GM19397 (cell line): Measurements from ENCODE around the gene LMO7.
"Not testable (repeated sequence)": the region's sequence is repeated elsewhere in the genome, so short reads cannot be mapped to it uniquely, and the experiment has no call there.

Experiments
- ATAC-seq: cut with Tn5 transposase; IDR thresholded peaks from one replicate; pipeline ENCODE4 v1.9.1; 2021; ENCODE audit warnings: mild to moderate bottlenecking, moderate library complexity; ENCODE audit not compliant: unreplicated experiment

LMO7 gene

DNA sequence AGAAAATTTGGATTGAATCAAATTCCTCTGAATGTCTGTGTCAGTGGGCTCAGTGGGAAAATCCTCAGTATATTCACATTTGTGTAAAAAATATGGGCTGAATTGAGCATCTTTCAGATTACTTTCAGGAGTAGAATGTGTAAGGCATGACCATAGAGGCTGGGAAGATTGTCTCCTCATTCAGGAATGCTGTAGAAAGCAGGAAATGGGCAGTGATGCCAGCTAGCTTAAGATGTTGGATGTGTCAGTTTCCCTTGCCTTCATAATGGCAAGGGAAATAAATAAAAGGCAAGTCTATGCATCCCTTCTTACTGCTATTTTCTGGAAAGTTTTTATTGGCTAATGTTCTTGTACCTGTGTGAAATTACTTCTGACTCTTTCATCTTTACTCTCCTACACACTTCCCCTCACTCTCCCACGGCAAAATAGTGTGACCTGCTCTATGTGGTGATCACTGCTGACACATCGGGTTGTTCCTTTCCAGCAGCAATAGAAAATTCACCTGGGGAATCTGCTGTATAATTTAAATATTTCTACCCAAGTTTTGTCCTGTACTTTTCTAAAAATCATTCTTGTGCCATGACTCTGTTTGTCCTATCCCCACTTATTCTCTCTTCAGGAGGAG is 103.2 kb downstream of the LMO7 start:
- no peak for ATAC-seq

DNA sequence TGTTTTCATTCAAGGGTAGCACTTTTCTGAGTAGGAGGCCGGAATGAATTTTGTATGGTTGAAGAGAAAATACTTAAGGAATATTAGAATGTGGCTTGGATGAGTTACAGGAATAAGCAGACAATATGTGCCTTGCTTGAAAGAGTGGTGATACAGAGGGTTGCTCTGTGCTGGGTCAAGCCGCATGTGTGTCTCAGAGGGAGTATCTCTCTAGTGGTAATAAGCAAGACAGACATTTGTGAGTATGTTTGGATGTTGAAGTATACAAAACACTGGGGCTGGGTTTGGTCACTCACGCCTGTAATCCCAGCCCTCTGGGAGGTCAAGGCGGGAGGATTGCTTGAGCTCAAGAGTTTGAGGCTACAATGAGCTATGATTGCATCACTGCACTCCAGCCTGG is 103.9 kb downstream of the LMO7 start:
- ATAC-seq: no peak

DNA sequence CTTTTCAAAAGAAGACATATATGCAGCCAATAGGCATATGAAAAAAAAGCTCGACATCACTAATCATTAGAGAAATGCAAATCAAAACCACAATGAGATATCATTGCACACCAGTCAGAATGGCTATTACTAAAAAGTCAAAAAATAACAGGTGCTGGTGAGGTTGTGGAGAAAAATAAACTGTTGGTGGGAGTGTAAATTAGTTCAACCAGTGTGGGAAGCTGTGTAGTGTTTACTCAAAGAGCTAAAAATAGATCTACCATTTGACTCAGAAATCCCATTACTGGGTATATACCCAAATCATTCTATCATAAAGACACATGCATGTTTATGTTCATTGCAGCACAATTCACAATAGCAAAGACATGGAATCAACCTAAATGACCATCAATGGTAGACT is 106.9 kb downstream of the LMO7 start:
- ATAC-seq: not testable (repeated sequence)

DNA sequence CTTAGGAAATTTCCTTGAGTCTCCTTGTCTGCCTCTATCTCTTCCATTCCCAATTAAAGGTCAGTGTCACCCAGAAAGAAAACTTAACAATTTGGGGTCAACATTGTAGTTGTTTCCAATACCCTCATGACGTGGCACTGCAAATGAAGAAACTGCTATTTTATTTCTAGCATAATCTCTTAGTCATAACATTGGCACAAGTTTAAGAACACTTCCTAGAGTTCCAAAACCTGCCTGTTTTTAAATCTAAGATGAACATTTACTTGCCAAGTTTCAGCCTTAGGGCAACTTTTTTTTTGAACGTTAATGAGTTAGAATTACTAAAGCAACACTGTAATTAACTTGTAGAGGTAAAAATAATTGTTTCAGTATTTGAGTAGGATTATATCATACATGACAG is 108.0 kb downstream of the LMO7 start:
- no peak for ATAC-seq

DNA sequence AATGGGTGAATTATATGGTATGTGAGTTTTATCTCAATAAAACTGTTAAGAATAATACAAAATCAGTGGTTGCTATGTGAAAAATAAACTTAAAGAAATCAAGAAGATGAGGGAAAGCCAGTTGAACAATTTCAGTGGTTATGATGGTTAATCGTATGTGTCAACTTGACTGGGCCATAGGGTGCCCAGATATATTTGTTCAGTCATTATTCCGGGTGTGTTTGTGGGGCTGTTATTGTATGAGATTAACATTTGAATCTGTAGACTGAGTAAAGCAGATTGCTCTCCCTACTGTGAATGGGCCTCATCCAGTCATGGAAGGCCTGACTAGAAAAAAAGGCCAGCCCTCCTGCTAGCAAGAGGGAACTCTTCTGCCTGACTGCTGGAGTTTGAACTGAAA is 109.3 kb downstream of the LMO7 start:
- ATAC-seq: no peak

DNA sequence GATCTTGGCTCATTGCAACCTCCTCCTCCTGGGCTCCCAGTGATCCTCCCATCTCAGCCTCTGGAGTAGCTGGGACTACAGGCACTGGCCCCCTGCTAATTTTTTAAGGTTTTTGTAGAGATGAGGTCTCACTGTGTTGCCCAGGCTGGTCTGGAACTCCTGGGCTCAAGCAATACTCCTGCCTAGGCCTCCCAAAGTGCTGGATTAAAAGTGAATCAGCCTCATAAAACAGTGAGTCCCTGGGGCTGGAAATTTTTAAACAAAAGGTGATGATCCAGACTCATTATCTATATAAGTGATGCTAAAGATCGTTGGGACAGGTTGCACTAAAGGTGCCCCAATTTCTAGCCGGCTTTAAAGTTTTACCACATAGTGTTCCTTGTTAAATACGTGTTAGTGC is 112.7 kb downstream of the LMO7 start:
- ATAC-seq: no peak

DNA sequence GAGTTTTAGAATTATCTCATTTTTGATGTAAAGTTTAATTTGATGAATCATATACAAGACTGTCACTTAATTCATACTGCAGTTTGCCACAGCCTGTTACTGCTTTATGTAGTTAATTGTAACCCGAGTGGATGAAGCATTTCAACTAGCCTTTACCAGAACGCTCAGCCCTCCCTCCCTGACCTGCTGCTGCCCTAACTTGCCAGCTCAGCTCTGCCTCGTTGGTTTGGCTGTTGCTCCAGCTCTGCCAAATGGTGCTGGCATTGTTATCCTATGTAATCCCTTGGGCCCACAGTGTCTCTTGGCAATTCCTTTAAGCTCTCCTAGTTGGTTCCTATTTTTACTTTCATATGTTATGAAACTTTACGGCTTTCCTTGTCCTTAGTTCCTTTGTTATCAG is 113.3 kb downstream of the LMO7 start:
- no peak for ATAC-seq

DNA sequence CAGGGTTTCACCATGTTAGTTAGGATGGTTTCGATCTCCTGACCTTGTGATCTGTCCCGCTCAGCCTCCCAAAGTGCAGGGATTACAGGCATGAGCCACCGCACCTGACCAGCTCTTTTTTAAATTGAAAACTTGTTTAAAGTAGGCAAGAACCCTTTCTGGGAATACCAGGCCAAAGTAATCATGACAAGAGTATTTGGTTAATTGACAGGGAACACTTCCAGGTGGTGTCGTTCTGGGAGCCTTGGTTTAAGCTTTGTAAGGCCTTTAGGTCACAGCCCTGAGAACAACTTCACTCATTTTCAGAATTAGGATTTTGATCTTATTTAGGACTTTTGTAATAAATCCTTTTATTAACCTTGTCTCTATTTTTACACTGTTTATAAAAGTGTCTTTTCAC is 115.2 kb downstream of the LMO7 start:
- ATAC-seq: no peak

DNA sequence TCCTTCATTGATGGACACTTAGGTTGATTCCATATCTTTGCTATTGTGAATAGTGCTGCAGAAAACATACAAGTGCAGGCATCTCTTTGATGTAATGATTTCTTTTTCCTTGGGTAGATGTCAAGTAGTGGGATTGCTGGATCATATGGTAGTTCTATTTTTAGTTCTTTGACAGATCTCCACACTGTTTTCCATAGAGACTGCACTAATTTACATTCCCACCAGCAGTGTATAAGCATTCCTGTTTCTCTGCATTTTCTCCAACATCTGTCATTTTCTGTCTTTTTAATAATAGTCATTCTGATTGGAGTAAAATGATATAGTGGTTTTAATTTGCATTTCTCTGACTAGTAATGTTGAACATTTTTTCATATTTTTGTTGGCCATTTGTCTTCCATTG is 116.7 kb downstream of the LMO7 start:
- ATAC-seq: no peak

DNA sequence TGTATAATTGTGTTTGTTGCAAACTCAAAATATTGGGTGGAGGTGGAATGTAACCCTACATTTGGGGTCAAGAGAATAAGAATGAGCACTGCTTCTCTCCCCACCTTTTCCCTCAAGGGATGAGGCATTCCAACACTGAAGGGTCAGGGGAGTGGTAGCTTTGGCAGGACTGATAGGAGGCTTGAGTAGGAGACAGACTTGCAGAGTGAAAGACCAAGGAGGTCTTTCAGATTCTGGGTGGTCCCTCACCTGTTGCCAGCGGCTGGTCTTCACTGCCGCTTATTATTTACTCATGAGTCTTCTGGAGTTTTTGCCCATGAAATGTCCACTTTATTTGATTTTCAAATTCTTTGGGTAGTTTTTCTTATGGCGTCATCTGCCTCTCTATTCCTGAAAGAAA is 118.8 kb downstream of the LMO7 start:
- no peak for ATAC-seq

DNA sequence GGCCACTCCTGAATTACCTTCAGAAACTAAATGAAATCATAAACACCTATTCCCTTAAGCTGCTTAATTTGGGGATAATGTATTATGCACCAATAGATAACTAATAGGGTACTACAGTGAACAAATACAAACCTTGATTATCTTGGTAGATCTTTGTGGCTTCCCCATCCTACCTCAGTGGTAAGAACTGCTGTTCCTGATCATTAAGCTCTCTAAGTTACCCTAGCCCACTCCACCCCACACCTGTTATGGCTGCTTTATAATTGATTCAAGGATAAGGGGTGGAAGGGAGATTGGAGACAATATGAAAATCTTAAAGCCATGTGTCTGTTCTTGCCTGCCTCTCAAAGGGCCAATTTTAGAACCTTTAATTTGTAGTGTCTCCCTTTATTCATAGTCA is 121.2 kb downstream of the LMO7 start:
- ATAC-seq: no peak

DNA sequence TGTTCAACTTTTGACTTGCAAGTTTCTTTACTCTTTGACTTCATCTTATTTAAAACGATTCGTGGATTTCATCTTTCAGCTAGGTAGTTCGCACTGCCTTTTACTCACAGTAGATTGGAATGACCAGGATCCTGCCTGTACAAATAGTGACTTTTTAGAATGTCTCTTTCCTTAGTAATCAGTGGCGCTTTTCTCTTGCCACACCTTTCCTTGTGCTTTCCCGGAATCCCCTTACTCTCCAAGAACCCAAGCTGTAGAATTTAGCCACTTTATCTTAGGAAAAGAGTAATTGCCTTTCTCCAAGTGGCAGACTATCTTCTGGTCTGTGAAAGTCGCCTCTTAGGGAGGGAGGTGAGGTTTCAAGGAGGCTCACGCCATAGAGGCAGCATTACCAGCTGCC is 123.4 kb downstream of the LMO7 start:
- ATAC-seq: no peak

DNA sequence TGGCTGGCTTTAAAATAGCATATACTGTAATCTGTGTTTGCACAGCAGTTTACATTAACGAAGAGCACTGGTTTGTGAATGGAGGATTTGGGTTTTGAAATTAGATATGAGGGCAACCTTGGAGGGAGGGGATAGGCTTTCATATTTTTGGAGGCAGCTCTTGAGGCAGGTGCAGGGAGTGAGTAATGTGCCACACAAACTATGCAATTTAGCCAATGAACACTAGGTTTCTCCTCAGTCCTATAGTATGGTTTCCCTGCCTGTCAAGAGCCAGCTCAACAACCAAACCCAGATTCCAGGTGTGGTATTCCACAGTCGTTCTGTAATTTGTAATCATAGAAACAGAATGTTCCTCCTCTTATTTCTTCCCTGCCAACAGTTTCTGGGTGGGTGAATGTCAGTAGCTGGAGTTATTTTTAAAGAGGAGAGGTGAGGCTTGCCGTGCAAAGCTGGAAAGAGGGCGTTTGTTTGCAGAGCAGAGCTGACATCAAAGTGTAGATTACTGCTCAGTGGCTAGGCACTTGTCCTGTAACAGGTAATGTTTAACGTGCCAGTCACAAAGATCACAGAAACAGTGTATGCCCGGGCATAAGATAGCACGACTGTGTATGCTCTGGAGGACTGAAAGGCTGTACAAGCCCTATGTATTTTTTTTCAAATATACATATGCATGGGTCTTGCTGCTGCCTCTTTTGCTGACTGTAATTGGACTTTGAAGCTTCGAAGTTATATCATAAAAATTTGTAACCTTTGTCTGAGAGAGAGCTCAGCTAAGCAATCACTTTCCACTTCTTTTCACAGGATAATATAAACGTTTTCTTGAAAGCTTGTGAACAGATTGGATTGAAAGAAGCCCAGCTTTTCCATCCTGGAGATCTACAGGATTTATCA is 124.2 kb downstream of the LMO7 start:
- peak; percentile 48 for ATAC-seq

DNA sequence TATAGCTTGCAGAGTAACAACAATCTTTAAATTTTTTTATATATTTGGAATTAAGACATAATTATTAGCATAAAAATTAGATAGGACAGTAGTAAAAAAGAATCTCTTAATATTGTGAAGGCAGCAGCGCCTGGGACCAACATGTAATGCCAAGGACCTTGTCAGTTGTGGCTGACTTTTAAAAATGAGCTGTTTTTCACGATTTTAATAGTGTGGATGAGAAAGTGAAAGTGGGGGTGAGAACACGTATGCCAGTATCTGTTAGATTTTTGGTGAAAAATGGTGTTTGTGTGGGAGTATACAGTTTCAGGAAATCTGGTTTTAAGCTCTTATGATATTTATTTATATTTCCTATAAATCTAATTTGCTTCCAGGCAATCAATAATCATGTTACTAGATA is 125.2 kb downstream of the LMO7 start:
- no peak for ATAC-seq

DNA sequence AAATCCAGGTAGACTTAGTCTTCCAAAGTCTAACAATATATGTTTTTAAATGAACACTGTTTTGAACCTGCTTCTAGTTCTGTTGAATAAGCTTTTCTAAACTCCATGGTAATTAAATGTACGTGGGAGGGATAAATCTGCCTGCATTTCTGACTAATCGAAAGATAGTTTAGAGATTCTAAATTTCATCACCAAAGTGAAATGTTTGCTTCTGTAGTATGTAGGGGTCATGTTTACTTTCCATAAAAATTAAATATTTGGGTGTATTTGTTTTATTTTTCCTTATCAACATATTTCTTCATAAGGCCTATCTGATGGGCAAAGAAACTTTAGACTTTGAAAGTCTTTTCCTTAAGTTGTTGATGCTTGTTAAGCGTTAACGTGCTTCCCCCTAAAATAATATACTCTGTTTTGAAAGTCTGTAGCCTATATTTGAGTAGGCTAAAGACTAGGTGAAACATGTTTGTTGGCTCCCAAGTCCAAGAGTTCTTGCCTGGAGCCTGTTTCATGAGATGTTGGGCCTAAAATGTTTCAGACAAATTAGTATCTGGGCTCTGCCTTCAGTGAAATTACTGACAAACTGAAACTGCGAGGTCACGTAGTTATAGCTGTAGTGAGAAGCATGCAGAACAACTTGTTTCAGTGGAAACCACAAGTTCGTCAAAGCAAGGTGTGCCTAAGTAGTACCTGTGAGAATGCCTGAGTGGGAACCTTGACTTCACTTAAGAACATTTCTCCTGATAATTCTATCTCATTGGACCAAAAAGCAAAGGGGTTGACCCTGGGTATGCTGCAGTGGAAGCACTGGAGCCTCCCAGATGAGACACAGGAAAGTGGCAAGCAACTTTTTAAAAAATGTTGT is 126.2 kb downstream of the LMO7 start:
- peak; percentile 88 for ATAC-seq

DNA sequence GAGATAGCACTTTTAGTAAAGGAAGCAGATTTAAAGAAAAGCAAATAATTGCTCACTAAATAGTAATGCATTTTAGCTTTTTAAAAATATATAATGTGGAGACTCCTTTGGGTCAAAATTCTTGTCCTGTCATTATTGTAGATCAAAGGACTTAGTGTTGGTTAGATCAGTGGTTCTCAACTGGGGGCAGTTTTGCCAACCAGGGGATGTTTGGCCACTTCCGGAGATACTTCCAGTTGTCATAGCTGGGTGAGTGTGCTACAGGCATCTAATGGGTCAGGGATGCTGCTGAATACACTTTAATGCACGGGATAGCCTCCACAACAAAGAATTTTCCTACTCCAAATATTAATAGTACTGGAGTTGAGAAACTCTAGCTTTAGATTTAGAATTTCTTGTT is 126.8 kb downstream of the LMO7 start:
- ATAC-seq: no peak

DNA sequence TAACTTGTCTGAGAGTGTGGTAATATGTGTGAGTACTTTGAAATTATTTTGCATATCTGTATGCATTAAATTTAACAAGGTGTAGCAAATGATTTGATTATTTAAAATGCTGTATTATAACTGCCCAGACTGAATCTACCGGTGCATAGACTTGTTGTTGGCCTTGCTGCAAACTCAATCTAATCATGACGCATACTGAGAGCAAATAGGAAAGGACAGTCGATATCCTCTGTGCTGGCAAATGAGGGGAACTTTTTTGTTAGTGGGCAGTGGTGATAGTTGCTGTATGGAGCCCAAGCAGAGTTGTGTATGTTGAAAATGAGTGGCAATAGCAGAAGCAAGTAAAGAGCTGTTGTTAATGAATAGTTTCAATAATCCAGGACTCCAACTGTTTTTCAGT is 127.4 kb downstream of the LMO7 start:
- no peak for ATAC-seq

DNA sequence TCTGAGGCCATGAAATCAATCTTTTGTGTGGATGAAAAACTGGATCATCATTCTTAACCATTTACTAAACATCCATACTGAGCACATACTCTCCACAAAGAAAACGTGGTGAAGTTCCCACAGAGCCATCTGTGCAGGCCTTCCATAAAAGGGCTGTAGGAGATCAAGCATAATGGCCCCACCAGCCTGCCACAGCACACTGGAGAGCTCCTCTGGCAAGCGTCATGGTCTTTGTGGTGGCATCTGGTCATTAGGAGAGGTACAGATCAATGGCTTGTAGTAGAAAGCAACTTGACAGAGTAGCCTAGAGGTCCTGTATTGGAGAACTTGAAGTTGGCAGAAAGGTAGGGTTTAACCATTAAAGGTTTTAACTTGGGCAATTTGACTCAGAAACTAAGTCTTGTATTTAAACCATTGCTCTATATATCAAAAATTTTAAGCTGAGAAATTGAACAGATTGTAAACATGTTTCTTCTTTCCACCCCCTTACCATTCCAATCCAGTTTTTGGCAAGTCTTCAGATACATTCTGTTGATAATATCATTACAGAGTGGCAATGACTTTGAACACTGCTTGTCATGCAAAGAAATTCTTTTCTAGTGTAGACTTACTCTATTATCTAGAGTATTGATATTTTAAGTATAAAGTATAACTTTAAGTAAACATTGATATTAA is 128.3 kb downstream of the LMO7 start:
- ATAC-seq: no peak

DNA sequence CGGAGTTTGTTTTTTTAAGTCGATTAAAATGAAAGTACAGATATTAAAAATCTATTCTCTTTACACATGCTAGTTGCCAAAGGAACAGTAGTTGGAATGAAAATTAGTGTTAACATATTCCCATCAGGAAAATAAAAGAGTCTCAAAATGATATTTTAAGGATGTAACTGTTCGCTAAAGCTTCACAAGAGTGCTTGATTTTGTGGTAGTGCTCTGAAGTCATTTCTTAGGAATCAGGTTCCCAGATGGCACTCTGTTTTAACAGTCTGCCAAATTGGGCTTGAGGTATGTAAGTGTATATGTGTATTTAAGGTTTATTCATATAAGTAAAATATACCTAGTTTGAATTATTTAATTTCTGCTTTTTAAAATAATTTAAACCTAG is 128.8 kb downstream of the LMO7 start:
- ATAC-seq: no peak

DNA sequence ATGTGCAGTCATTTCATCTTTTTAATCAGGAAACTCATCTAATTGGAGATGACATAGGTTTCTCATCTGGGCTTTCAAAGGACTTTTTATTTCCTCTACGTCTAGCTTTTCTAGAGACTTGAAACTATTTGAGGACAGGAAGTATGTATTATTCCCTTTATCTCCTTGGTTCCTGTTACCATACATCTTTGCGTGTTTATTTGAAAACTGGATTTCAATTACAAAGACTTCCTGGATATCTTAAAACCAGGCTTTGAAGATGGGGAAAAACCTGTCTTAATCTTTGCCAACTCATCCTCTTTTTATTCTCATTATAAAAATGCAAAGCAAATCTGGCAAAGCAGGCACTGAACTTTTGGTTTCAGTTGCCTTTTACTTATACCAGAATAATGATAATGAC is 130.5 kb downstream of the LMO7 start:
- no peak for ATAC-seq
